Omental fat pad (tissue), 4 donors: Measurements from ENCODE around the gene COL26A1. TPM values are rescaled to one million over a fixed set of nuclear protein-coding genes. Genes with fewer than 3 reads are reported as not detected.
"Not testable (repeated sequence)": the region's sequence is repeated elsewhere in the genome, so short reads cannot be mapped to it uniquely, and the experiment has no call there.

Experiments
- ATAC-seq: fragments of 150-250 bp; one replicate; pipeline ENCODE4 v1.9.1; 2016; ENCODE audit warnings: mild to moderate bottlenecking, moderate library complexity; ENCODE audit not compliant: low FRiP score
- DNase-seq: peaks from one replicate; pipeline ENCODE4 v3.0.0-alpha.2; 2019; ENCODE audit warnings: low spot score
- CTCF ChIP-seq, 3 donors: fragments of 450-650 bp; IDR thresholded peaks; one replicate each; pipeline ENCODE4 v1.5.1; 2016 to 2017; ENCODE audit warnings: antibody characterized with exemption in 3 of 3, mild to moderate bottlenecking in 3 of 3, moderate library complexity in 2 of 3
- total RNA-seq, 4 donors: library from RNA; depleted of rRNA; stranded (reverse); fragments of >200 nt; gene quantifications; one replicate each; pipeline ENCODE4 v1.1.0, GENCODE V29; 2016

The COL26A1 gene
- total RNA-seq, 4 donors from 2014 or later = 0.37 TPM; not detected in 3

- DNase-seq = no peak
- no peak for TF ChIP-seq CTCF (IDR thresholded peaks at IDR 0.05)
- ATAC-seq = no peak
These were observed 195.5 kb downstream of the COL26A1 start for GRCh38 chr7:101557978-101558741.

- TF ChIP-seq CTCF (IDR thresholded peaks at IDR 0.05) = no peak
- no peak for ATAC-seq
- DNase-seq = no peak
These were observed 196.2 kb downstream of the COL26A1 start for GRCh38 chr7:101558742-101559325.

- TF ChIP-seq CTCF (IDR thresholded peaks at IDR 0.05) = no peak
- ATAC-seq = no peak
- no peak for DNase-seq
These were observed 196.9 kb downstream of the COL26A1 start for GRCh38 chr7:101559586-101559985.

GRCh38 chr7:101560021-101560420 is 197.3 kb downstream of the COL26A1 start:
- not testable (repeated sequence) for ATAC-seq, DNase-seq

GRCh38 chr7:101560856-101561255 is 198.2 kb downstream of the COL26A1 start:
- ATAC-seq (no peak), DNase-seq (no peak)

GRCh38 chr7:101561293-101561692 is 198.6 kb downstream of the COL26A1 start:
- not testable (repeated sequence) for DNase-seq, ATAC-seq

More at GRCh38 chr7:101560856-101561255, 198.2 kb downstream of the COL26A1 start:
- no peak for TF ChIP-seq CTCF (IDR thresholded peaks at IDR 0.05)

- TF ChIP-seq CTCF (IDR thresholded peaks at IDR 0.05) = no peak
- ATAC-seq = no peak
- no peak for DNase-seq
These were observed 200.0 kb downstream of the COL26A1 start for GRCh38 chr7:101562531-101563197.
